Right atrium auricular region (tissue), 2 donors: ENCODE results near the gene PLPPR1. TPM values are rescaled to one million over a fixed set of nuclear protein-coding genes. Genes with fewer than 3 reads are reported as not detected.

Experiments used
- DNase-seq: peaks from one replicate; pipeline ENCODE4 v3.0.0-alpha.2; 2019; ENCODE audit warnings: low spot score
- H3K27ac ChIP-seq, 2 donors: fragments of 200-600 bp; sonication (generic); 1 replicate in 1 of 2; 2 replicates in 1 of 2; pipeline ENCODE4 v1.5.1; 2016 to 2019
- H3K27me3 ChIP-seq, 2 donors: fragments of 200-600 bp; sonication (generic); one replicate each; pipeline versions ENCODE4 v1.5.1 to v1.6.0; 2017 to 2019
- H3K36me3 ChIP-seq: fragments of 200-600 bp; sonication (generic); one replicate; pipeline ENCODE4 v1.5.1; 2016
- H3K4me1 ChIP-seq, 2 donors: fragments of 200-600 bp; sonication (generic); one replicate each; pipeline versions ENCODE4 v1.5.1 to v1.6.0; 2017 to 2019
- H3K4me3 ChIP-seq, 2 donors: fragments of 200-600 bp; sonication (generic); 1 replicate in 1 of 2; 2 replicates in 1 of 2; pipeline ENCODE4 v1.5.1; 2017 to 2019; ENCODE audit warnings: mild to moderate bottlenecking in 1 of 2, moderate library complexity in 1 of 2
- H3K9me3 ChIP-seq, 2 donors: fragments of 200-600 bp; sonication (generic); one replicate each; pipeline ENCODE4 v1.5.1; 2019
- CTCF ChIP-seq, 2 donors: fragments of 200-600 bp; sonication (generic); IDR thresholded peaks; one replicate each; pipeline ENCODE4 v1.5.1; 2019; ENCODE audit warnings: antibody characterized with exemption in 2 of 2
- total RNA-seq, 2 donors: library from RNA; depleted of rRNA; stranded (reverse); fragments of >200 nt; gene quantifications; one replicate each; pipeline ENCODE4 v1.1.0, GENCODE V29; 2016

Gene PLPPR1
- total RNA-seq, 2 donors from 2014 or later: not detected

- no peaks in the 10 kb centered on the region for H3K4me1 ChIP-seq
- DNase-seq: no peak
- H3K27ac ChIP-seq: no peak overlapping the region
- TF ChIP-seq CTCF (IDR thresholded peaks at IDR 0.05): no peak
- no peaks in the 10 kb centered on the region for H3K27me3 ChIP-seq
- H3K36me3 ChIP-seq: no peaks in the 10 kb centered on the region
- no peaks in the 10 kb centered on the region for H3K9me3 ChIP-seq
- no peak overlapping the region for H3K4me3 ChIP-seq
These were observed 22.1 kb downstream of the PLPPR1 start for GRCh38 chr9:101050650-101051049.

- Histone ChIP-seq H3K4me1 (no peaks in the 10 kb centered on the region), H3K27me3 (no peaks in the 10 kb centered on the region), H3K36me3 (no peaks in the 10 kb centered on the region), H3K9me3 (no peaks in the 10 kb centered on the region), H3K27ac (no peak overlapping the region), H3K4me3 (no peak overlapping the region)
- TF ChIP-seq CTCF (IDR thresholded peaks at IDR 0.05): no peak
- no peak for DNase-seq
These were observed 26.1 kb downstream of the PLPPR1 start for GRCh38 chr9:101054657-101055056.

- no peaks in the 10 kb centered on the region for H3K27me3 ChIP-seq
- H3K4me3 ChIP-seq: no peak overlapping the region
- DNase-seq: no peak
- no peak for TF ChIP-seq CTCF (IDR thresholded peaks at IDR 0.05)
- H3K9me3 ChIP-seq: no peaks in the 10 kb centered on the region
- no peaks in the 10 kb centered on the region for H3K36me3 ChIP-seq
- H3K27ac ChIP-seq: no peak overlapping the region
- no peaks in the 10 kb centered on the region for H3K4me1 ChIP-seq
These were observed 27.0 kb downstream of the PLPPR1 start for GRCh38 chr9:101055516-101055915.

GRCh38 chr9:101062686-101063085 is 34.2 kb downstream of the PLPPR1 start:
- DNase-seq: no peak
- no peak for TF ChIP-seq CTCF (IDR thresholded peaks at IDR 0.05)
- H3K27me3 ChIP-seq: no peaks in the 10 kb centered on the region
- no peaks in the 10 kb centered on the region for H3K4me1 ChIP-seq
- no peaks in the 10 kb centered on the region for H3K36me3 ChIP-seq
- H3K9me3 ChIP-seq: no peaks in the 10 kb centered on the region
- no peak overlapping the region for H3K4me3 ChIP-seq
- no peak overlapping the region for H3K27ac ChIP-seq

GRCh38 chr9:101063192-101063591 is 34.7 kb downstream of the PLPPR1 start:
- no peaks in the 10 kb centered on the region for H3K36me3 ChIP-seq
- no peaks in the 10 kb centered on the region for H3K4me1 ChIP-seq
- no peaks in the 10 kb centered on the region for H3K27me3 ChIP-seq
- no peak for TF ChIP-seq CTCF (IDR thresholded peaks at IDR 0.05)
- no peak for DNase-seq
- no peak overlapping the region for H3K4me3 ChIP-seq
- H3K9me3 ChIP-seq: no peaks in the 10 kb centered on the region
- no peak overlapping the region for H3K27ac ChIP-seq

- Histone ChIP-seq H3K4me1 (no peaks in the 10 kb centered on the region), H3K36me3 (no peaks in the 10 kb centered on the region), H3K27me3 (no peaks in the 10 kb centered on the region), H3K27ac (no peak overlapping the region), H3K4me3 (no peak overlapping the region), H3K9me3 (no peaks in the 10 kb centered on the region)
- DNase-seq: no peak
- no peak for TF ChIP-seq CTCF (IDR thresholded peaks at IDR 0.05)
These were observed 35.7 kb downstream of the PLPPR1 start for GRCh38 chr9:101064206-101064605.
